Activated naive CD8-positive, alpha-beta T cell treated with anti-CD3 and anti-CD28 coated beads, Interleukin-2, amount 50 U/mL, for 24 hours (primary cell): Measurements from ENCODE around the gene MYMK.

Experiments
- ATAC-seq: fragments of 150-1000 bp; cut with Tn5 transposase; one replicate; pipeline ENCODE4 v1.10.0; 2021
- DNase-seq: peaks from one replicate; pipeline ENCODE4 v3.0.0; 2021
- H3K27ac Mint-ChIP-seq: one replicate; pipeline ENCODE4 v1.8.0; 2021; ENCODE audit warnings: mild to moderate bottlenecking, mixed read lengths
- H3K27me3 Mint-ChIP-seq: one replicate; pipeline ENCODE4 v1.8.0; 2021; ENCODE audit warnings: mixed read lengths
- H3K36me3 Mint-ChIP-seq: one replicate; pipeline ENCODE4 v1.8.0; 2021; ENCODE audit warnings: low read depth, mixed read lengths
- H3K4me1 Mint-ChIP-seq: one replicate; pipeline ENCODE4 v1.8.0; 2021; ENCODE audit warnings: mixed read lengths
- H3K4me3 Mint-ChIP-seq: one replicate; pipeline ENCODE4 v1.8.0; 2021; ENCODE audit warnings: mild to moderate bottlenecking, moderate library complexity, mixed read lengths
- H3K9me3 Mint-ChIP-seq: one replicate; pipeline ENCODE4 v1.8.0; 2021; ENCODE audit warnings: mixed read lengths

MYMK gene

DNA sequence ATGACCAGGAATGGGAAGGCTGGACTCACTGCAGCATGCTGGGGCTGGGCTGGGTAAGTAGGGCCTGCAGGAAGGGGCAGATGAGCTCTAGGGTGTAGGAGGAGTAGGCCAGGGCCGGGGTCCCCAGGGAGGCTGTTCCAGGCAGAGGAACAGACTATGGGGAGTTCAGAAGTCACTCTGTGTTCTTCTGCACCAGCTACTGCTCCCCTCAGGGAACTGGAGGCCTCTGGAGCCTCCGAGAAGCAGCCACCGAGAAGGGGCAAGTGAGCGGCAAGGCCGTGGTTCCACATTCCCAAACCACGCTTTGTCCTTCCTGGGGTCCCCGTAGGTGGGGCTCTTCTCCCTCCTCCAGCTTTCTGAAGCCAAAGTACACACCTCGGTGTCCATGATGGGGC lies 37.4 kb downstream of the MYMK start:
- no peak overlapping the region for H3K4me3 Mint-ChIP-seq
- no peaks in the 10 kb centered on the region for H3K9me3 Mint-ChIP-seq
- no peak for ATAC-seq
- no peaks in the 10 kb centered on the region for H3K27me3 Mint-ChIP-seq
- no peak for DNase-seq
- H3K36me3 Mint-ChIP-seq, result no peaks in the 10 kb centered on the region
- no peak overlapping the region for H3K27ac Mint-ChIP-seq
- peaks cover 3% of the 10 kb centered on the region for H3K4me1 Mint-ChIP-seq

GRCh38 chr9:133485531-133486260 lies 39.1 kb downstream of the MYMK start:
- no peaks in the 10 kb centered on the region for H3K27me3 Mint-ChIP-seq
- peaks cover 3% of the 10 kb centered on the region for H3K4me1 Mint-ChIP-seq
- ATAC-seq, result peak; percentile 35
- no peaks in the 10 kb centered on the region for H3K36me3 Mint-ChIP-seq
- peak; percentile 28 for DNase-seq
- H3K4me3 Mint-ChIP-seq, result no peak overlapping the region
- no peaks in the 10 kb centered on the region for H3K9me3 Mint-ChIP-seq
- H3K27ac Mint-ChIP-seq, result peak overlapping the region; percentile 68

- Mint-ChIP-seq H3K27me3 (no peaks in the 10 kb centered on the region), H3K27ac (no peak overlapping the region), H3K4me1 (peaks cover 5% of the 10 kb centered on the region), H3K9me3 (no peaks in the 10 kb centered on the region), H3K4me3 (no peak overlapping the region), H3K36me3 (no peaks in the 10 kb centered on the region)
- DNase-seq (no peak), ATAC-seq (no peak)
Measured at GRCh38 chr9:133484671-133485437, 39.9 kb downstream of the MYMK start.

GRCh38 chr9:133483611-133484010 lies 41.1 kb downstream of the MYMK start:
- Mint-ChIP-seq H3K36me3 (no peaks in the 10 kb centered on the region), H3K9me3 (no peaks in the 10 kb centered on the region), H3K27me3 (no peaks in the 10 kb centered on the region), H3K27ac (no peak overlapping the region), H3K4me3 (no peak overlapping the region), H3K4me1 (peaks cover 11% of the 10 kb centered on the region)
- ATAC-seq (no peak), DNase-seq (no peak)

GRCh38 chr9:133478851-133479711 lies 45.7 kb downstream of the MYMK start, which contains the start of gene SLC2A6:
SLC2A6 (minus strand) TSS chr9:133479099; CDS start chr9:133479059, 40 bp downstream.
- Mint-ChIP-seq H3K4me1 (peaks cover 11% of the 10 kb centered on the region), H3K4me3 (peak within 1 kb of the TSS; percentile 78), H3K27ac (no peak within 1 kb of the TSS), H3K27me3 (no peaks in the 10 kb centered on the region), H3K9me3 (no peaks in the 10 kb centered on the region), H3K36me3 (no peaks in the 10 kb centered on the region)
- ATAC-seq (peak; percentile 97), DNase-seq (peak; percentile 85)

DNA sequence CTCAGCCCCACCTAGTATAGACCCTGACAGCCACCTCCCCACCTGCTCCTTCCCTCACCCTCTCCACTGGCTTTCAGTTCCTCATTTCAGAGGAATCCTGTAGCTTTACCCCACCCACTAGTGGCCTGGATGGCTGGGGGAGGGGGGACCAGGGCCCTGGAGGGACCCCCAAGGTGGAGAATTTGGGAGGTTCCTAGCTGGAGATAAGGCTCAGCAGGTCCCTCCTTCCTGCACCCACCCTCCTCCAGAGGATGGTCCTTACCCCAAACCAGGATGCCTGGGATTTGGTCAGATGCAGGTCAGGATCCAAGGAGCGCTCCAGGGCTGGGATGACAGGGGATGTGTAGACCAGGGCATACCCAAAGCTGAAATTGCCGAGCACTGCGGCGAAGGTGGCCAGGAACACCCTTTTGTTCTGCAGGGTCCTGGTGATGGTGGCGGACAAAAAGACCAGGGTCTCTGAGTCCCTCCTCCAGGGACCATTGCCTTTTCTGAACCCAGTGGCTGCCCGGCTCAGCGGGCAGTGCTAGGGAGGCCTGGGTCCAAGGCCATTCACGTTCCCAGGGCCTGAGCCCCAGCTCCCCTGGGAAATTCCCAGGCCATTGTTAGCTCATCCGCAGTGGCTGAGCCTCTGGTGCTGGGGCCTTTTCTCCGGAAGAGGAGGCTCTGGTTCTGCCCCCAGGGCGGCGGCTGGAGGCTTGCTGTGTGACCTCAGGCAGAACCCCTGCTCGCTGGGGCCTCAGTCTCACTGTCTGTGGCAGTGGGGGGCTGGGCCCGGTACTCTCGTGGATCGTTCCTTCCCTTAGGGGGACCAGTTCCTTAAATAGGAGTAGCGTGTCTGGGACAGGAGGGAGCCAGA lies 46.5 kb downstream of the MYMK start:
- H3K4me1 Mint-ChIP-seq, result peaks cover 11% of the 10 kb centered on the region
- H3K9me3 Mint-ChIP-seq, result no peaks in the 10 kb centered on the region
- DNase-seq (peak; percentile 41), ATAC-seq (peak; percentile 21)
- H3K27ac Mint-ChIP-seq, result no peak overlapping the region
- no peaks in the 10 kb centered on the region for H3K36me3 Mint-ChIP-seq
- H3K4me3 Mint-ChIP-seq, result peak overlapping the region; percentile 78
- no peaks in the 10 kb centered on the region for H3K27me3 Mint-ChIP-seq

DNA sequence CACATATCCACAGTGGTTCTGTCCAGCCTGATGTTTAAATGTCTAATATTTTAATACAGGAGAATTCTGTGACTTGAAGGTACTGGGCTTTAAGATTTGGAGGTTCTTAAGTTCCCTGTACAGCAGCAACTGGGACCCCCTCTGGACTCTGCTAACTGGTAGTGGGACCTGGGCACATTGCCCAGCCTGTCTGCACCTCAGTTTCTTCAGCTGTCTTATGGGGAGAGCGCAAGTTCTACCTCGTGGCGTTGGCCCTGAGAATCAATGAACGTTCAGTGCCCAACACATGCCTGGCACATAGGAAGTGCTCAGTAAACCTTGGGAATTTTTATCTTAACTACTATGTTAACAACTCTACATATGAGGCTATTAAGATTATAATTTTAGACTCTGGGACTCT lies 47.3 kb downstream of the MYMK start:
- Mint-ChIP-seq H3K27ac (no peak overlapping the region), H3K9me3 (no peaks in the 10 kb centered on the region), H3K4me1 (peaks cover 11% of the 10 kb centered on the region), H3K4me3 (peak overlapping the region; percentile 78), H3K27me3 (no peaks in the 10 kb centered on the region), H3K36me3 (no peaks in the 10 kb centered on the region)
- DNase-seq (no peak), ATAC-seq (no peak)

DNA sequence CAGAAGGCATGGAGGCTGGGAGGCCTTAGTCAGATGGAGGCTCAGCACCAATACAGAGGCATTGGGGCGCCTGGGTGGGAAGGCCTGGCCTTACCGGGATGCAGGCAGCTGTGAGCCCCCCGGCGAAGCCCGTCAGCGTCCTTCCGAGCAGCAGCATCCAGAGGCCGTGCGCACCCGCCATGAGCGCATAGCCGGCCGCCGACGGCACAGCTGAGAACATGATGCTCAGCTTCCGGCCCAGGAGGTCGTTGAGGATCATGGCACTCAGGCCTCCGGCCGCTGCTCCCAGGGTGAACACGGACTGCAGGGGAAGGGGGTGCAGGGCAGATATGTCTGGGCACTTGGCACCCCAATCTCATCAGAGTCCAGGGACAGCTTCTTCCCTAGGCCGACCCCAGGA lies 47.8 kb downstream of the MYMK start:
- Mint-ChIP-seq H3K4me1 (peaks cover 11% of the 10 kb centered on the region), H3K9me3 (no peaks in the 10 kb centered on the region), H3K36me3 (no peaks in the 10 kb centered on the region), H3K4me3 (no peak overlapping the region), H3K27me3 (no peaks in the 10 kb centered on the region), H3K27ac (no peak overlapping the region)
- ATAC-seq (no peak), DNase-seq (no peak)

DNA sequence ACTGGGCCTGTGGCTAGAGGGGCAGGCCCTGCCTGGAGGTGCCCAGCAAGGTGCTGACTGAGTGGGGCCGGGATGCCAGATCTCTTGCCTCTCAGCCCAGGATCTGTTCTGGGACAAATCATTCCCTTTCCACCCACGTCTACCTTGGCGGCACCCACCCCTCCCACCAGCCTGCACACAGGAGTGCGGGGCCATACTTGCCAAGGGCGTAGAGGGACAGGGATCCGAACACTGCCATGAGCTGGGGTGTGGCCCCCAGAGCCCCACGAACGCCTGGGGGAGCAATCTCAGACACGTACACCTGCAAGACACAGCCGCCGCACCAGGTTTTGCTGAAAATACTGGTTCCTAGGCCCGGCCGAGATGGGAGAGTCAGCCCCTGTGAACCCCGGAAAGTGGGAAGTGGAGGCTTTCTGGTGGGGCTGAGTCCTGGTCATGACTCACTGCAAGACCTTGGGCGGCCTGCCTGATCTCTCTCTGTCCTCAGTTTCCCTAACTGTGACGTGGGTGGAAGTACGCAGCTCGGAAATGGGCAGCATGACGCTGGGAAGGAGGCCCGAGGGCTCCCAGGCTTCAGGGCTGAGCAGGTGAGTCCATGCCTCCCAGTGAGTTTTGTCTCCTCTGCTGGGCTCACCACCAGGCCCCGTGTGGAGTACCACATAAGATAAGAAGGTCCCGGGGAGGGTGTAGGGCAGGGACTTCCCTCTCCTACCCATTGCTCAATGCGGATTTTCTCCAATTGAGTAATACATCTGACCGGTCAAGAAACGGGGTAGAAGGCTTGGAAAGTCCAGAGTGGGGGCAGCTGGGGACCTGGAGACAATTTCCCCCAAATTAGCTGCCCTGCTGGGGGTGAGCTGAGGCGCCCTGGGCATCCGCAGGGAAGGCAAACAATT lies 48.5 kb downstream of the MYMK start:
- H3K9me3 Mint-ChIP-seq, result no peaks in the 10 kb centered on the region
- no peaks in the 10 kb centered on the region for H3K27me3 Mint-ChIP-seq
- peaks cover 11% of the 10 kb centered on the region for H3K4me1 Mint-ChIP-seq
- DNase-seq, result no peak
- ATAC-seq, result no peak
- no peak overlapping the region for H3K4me3 Mint-ChIP-seq
- no peak overlapping the region for H3K27ac Mint-ChIP-seq
- no peaks in the 10 kb centered on the region for H3K36me3 Mint-ChIP-seq

GRCh38 chr9:133475292-133476012 lies 49.3 kb downstream of the MYMK start:
- no peak overlapping the region for H3K27ac Mint-ChIP-seq
- no peaks in the 10 kb centered on the region for H3K36me3 Mint-ChIP-seq

DNA sequence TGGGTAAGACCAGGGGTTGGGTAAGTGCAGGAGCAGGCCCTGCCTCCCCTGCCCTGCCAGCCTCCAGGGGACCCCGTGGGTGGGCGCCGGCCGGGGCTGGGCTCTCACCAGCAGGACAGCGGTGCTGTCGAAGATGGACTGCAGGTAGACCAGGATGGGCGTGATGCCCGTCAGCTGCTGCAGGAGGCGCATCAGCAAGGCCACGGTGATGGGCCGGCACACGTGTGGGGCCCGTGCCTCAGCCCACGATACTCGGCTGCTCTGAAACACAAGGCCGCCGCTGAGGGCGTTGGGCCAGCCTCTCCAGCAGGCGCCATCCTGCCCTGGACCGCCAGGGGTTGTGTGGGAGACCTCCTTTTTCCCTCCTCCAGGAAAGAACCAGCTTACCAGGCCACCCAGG lies 49.9 kb downstream of the MYMK start:
- H3K27ac Mint-ChIP-seq, result no peak overlapping the region
- peaks cover 10% of the 10 kb centered on the region for H3K4me1 Mint-ChIP-seq
- H3K9me3 Mint-ChIP-seq, result no peaks in the 10 kb centered on the region
- ATAC-seq (no peak), DNase-seq (no peak)
- H3K4me3 Mint-ChIP-seq, result no peak overlapping the region
- no peaks in the 10 kb centered on the region for H3K36me3 Mint-ChIP-seq
- H3K27me3 Mint-ChIP-seq, result no peaks in the 10 kb centered on the region

More at GRCh38 chr9:133475292-133476012, 49.3 kb downstream of the MYMK start:
- Mint-ChIP-seq H3K4me1 (peaks cover 11% of the 10 kb centered on the region), H3K9me3 (no peaks in the 10 kb centered on the region), H3K4me3 (no peak overlapping the region), H3K27me3 (no peaks in the 10 kb centered on the region)
- DNase-seq, result no peak
- no peak for ATAC-seq

DNA sequence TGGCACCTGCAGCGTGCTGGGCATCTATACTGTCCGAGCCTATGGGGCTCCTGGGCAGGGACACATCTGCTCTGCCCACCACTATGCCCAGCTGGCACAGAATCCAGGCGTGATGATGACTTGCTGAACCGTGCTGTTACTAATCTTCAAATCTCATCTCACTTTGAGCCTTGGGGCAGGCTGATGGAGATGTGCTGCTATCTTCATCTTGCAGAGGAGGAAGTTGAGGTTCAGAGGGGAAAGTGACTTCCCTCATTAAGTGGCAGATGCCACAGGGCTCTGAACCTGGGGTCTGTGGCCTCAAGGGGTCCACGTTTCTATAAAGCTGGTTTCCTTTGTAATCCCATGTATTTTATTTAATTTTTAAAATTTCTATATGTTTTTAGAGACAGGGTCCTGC lies 50.5 kb downstream of the MYMK start:
- H3K27me3 Mint-ChIP-seq, result no peaks in the 10 kb centered on the region
- DNase-seq, result no peak
- H3K27ac Mint-ChIP-seq, result no peak overlapping the region
- H3K4me3 Mint-ChIP-seq, result no peak overlapping the region
- no peak for ATAC-seq
- no peaks in the 10 kb centered on the region for H3K36me3 Mint-ChIP-seq
- H3K4me1 Mint-ChIP-seq, result peaks cover 4% of the 10 kb centered on the region
- H3K9me3 Mint-ChIP-seq, result no peaks in the 10 kb centered on the region

DNA sequence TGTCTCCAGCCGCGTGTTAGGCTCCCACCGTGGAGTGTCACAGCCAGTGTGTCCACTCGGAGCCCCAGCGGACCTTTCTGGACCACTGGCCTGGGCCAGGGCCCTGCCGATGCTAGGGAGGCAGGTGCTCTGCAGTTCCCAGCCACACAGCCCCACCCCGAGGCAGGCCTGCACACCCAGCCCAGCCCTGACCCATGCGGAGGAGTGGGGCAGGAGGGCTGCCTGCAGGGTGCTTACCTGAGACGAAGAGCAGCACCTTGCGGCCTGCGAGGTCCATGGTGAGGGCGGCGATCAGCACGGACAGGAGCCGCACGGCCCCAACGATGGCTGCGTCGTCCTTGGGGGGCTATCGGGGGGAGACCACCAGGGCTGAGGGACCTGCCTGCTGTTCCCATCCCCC lies 51.0 kb downstream of the MYMK start:
- H3K9me3 Mint-ChIP-seq, result no peaks in the 10 kb centered on the region
- no peak overlapping the region for H3K27ac Mint-ChIP-seq
- peaks cover 4% of the 10 kb centered on the region for H3K4me1 Mint-ChIP-seq
- DNase-seq (no peak), ATAC-seq (no peak)
- H3K27me3 Mint-ChIP-seq, result no peaks in the 10 kb centered on the region
- H3K4me3 Mint-ChIP-seq, result no peak overlapping the region
- H3K36me3 Mint-ChIP-seq, result no peaks in the 10 kb centered on the region
